ENCODE measurements around the gene HDGFL2.

HDGFL2 gene

GRCh38 chr19:4507150-4507452, 35.0 kb downstream of the HDGFL2 start:
- TF ChIP-seq, protein P1, sequence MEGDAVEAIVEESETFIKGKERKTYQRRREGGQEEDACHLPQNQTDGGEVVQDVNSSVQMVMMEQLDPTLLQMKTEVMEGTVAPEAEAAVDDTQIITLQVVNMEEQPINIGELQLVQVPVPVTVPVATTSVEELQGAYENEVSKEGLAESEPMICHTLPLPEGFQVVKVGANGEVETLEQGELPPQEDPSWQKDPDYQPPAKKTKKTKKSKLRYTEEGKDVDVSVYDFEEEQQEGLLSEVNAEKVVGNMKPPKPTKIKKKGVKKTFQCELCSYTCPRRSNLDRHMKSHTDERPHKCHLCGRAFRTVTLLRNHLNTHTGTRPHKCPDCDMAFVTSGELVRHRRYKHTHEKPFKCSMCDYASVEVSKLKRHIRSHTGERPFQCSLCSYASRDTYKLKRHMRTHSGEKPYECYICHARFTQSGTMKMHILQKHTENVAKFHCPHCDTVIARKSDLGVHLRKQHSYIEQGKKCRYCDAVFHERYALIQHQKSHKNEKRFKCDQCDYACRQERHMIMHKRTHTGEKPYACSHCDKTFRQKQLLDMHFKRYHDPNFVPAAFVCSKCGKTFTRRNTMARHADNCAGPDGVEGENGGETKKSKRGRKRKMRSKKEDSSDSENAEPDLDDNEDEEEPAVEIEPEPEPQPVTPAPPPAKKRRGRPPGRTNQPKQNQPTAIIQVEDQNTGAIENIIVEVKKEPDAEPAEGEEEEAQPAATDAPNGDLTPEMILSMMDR (IDR thresholded peaks at IDR 0.05; ENCODE audit: low read depth, low read length) = no peak

GRCh38 chr19:4507804-4508203, 35.7 kb downstream of the HDGFL2 start:
- TF ChIP-seq, protein P1 (IDR thresholded peaks at IDR 0.05; ENCODE audit: low read depth, low read length) = no peak
- no peak overlapping the region for H3K4me3 ChIP-seq (replicated peaks in 1 of 2; ENCODE audit: low read depth in 2 of 2, low read length in 2 of 2)
- no peak for DNase-seq (ENCODE audit: low read depth in 2 of 2)

More at GRCh38 chr19:4507150-4507452, 35.0 kb downstream of the HDGFL2 start:
- no peak overlapping the region for H3K4me3 ChIP-seq (replicated peaks in 1 of 2; ENCODE audit: low read depth in 2 of 2, low read length in 2 of 2)
- DNase-seq (ENCODE audit: low read depth in 2 of 2) = no peak

DNA sequence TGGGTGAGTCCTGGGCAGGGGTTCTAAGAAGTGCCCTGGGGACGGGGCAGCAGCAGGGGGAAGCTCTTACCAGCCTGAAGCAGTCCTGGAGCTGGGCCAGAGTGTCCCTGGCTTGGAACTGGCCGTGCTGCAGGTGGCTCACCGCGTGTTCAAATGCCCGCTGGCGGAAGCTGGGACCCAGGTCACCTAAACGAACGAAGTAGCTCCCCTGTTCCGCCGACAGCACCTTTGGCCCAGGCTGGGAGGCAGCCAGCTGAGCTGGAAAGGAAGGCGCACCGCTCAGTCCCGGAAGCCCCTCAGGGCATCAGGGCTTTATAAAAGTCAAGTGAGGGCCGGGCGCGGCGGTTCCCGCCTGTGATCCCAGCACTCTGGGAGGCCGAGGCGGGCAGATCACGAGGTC, 36.6 kb downstream of the HDGFL2 start:
- H3K4me3 ChIP-seq (replicated peaks in 1 of 2; ENCODE audit: low read depth in 2 of 2, low read length in 2 of 2) = no peak overlapping the region
- TF ChIP-seq, protein P1 (IDR thresholded peaks at IDR 0.05; ENCODE audit: low read depth, low read length) = no peak
- DNase-seq (ENCODE audit: low read depth in 2 of 2) = no peak

DNA sequence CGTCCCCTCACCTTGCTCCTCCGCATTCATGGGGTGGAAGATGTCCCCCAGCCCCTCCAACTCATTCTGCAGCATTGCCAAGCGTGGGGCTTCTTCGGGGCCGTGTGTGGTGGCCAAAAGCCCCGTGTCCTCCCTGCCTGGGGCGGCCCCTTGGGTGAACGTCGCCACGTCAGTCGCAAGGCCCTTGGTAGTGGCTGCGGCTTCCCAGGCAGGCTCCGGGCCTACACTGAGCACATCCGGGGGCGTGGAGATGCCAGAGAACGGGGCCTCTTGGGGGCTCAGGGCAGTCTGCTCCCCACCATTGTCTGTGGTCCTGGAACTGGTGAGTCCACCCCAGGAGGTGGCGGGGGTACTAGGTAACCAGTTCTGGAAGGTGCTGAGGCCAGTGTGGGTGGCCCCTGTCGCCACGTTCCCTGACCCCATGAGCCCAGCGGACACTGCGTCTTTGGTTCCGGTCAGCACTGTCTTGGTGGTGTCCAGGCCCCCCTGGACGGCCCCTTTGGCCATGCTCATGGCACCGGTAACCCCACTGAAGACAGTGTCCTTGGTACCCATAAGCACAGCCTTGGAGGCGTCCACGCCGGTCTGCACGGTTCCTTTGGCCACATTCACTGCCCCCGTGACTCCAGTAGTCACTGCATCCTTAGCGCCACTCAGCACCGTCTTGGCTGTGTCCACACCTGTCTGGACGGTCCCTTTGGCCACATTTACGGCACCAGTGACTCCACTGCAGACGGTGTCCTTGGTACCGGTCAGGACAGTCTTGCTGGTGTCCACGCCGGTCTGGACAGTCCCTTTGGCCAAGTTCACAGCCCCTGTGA, 38.5 kb downstream of the HDGFL2 start:
- TF ChIP-seq, protein P1 (IDR thresholded peaks at IDR 0.05; ENCODE audit: low read depth, low read length) = no peak
- no peak overlapping the region for H3K4me3 ChIP-seq (replicated peaks in 1 of 2; ENCODE audit: low read depth in 2 of 2, low read length in 2 of 2)
- DNase-seq (ENCODE audit: low read depth in 2 of 2) = no peak

GRCh38 chr19:4511300-4512054, 39.4 kb downstream of the HDGFL2 start:
- no peak for DNase-seq (ENCODE audit: low read depth in 2 of 2)
- H3K4me3 ChIP-seq (replicated peaks in 1 of 2; ENCODE audit: low read depth in 2 of 2, low read length in 2 of 2) = no peak overlapping the region
- TF ChIP-seq, protein P1 (IDR thresholded peaks at IDR 0.05; ENCODE audit: low read depth, low read length) = no peak

- TF ChIP-seq, protein P1 (IDR thresholded peaks at IDR 0.05; ENCODE audit: low read depth, low read length) = no peak
- H3K4me3 ChIP-seq (replicated peaks in 1 of 2; ENCODE audit: low read depth in 2 of 2, low read length in 2 of 2) = no peak overlapping the region
- no peak for DNase-seq (ENCODE audit: low read depth in 2 of 2)
Observed at GRCh38 chr19:4512070-4512469, 40.0 kb downstream of the HDGFL2 start.
